OCI-LY7 (cell line): Measurements from ENCODE around the gene DTYMK. TPM values are rescaled to one million over a fixed set of nuclear protein-coding genes. Genes with fewer than 3 reads are reported as not detected.

Experiments
- BruUV-seq: library from RNA; stranded (reverse); fragments of 400-500 nt; replicated peaks from 2 replicates; lab custom pipeline; 2021; lab: Mats Ljungman, UMichigan
- CTCF ChIA-PET: fragments of 300-600 bp; sonication (Branson Sonifier 250); formaldehyde crosslinking; loops from one replicate; lab custom pipeline; 2022; ENCODE audit warnings: antibody characterized with exemption; ENCODE audit not compliant: unreplicated experiment; lab: Charles Lee
- POLR2A ChIA-PET: fragments of 300-600 bp; sonication (Branson Sonifier 250); formaldehyde crosslinking; loops from one replicate; lab custom pipeline; 2022; ENCODE audit warnings: antibody characterized with exemption; lab: Charles Lee
- DNase-seq: peaks from one replicate; pipeline ENCODE4 v3.0.0-alpha.2; 2015; ENCODE audit warnings: low spot score
- H2AFZ ChIP-seq: fragments of 200-600 bp; sonication (generic), shearing (Covaris generic); 2 replicates; pipeline ENCODE4 v1.6.1; 2014; ENCODE audit warnings: mild to moderate bottlenecking, antibody characterized with exemption, low read length, moderate library complexity
- H3K27ac ChIP-seq: fragments of 200-600 bp; sonication (generic); 2 replicates; pipeline ENCODE4 v1.5.1; 2014; ENCODE audit warnings: mixed run types, low read depth, mild to moderate bottlenecking, moderate library complexity, low read length, inconsistent platforms; ENCODE audit not compliant: poor library complexity, severe bottlenecking
- H3K36me3 ChIP-seq: fragments of 200-600 bp; sonication (generic); 2 replicates; pipeline ENCODE4 v1.6.1; 2014; ENCODE audit warnings: mild to moderate bottlenecking, antibody characterized with exemption, low read length, moderate library complexity, mixed read lengths; ENCODE audit not compliant: insufficient read depth
- H3K4me1 ChIP-seq: fragments of 200-600 bp; sonication (generic); 2 replicates; pipeline ENCODE4 v1.5.1; 2014; ENCODE audit warnings: mild to moderate bottlenecking, low read length; ENCODE audit not compliant: insufficient read depth, poor library complexity, severe bottlenecking
- H3K4me2 ChIP-seq: fragments of 200-600 bp; sonication (generic); 2 replicates; pipeline ENCODE4 v1.6.1; 2014; ENCODE audit warnings: mild to moderate bottlenecking, low read length
- H3K4me3 ChIP-seq: fragments of 200-600 bp; sonication (generic); 2 replicates; pipeline ENCODE4 v1.5.1; 2014; ENCODE audit warnings: mild to moderate bottlenecking, low read depth, low read length; ENCODE audit not compliant: poor library complexity, severe bottlenecking
- H3K79me2 ChIP-seq: fragments of 200-600 bp; sonication (generic); 2 replicates; pipeline ENCODE4 v1.6.1; 2016; ENCODE audit warnings: low read depth, mild to moderate bottlenecking, low read length, moderate library complexity, mixed read lengths; ENCODE audit not compliant: insufficient read depth
- H3K9me2 ChIP-seq: fragments of 200-600 bp; sonication (generic); 2 replicates; pipeline ENCODE4 v1.6.1; 2016; ENCODE audit warnings: mild to moderate bottlenecking, low read length, mixed read lengths; ENCODE audit not compliant: insufficient read depth
- H3K9me3 ChIP-seq: fragments of 200-600 bp; sonication (generic); 2 replicates; pipeline ENCODE4 v1.6.1; 2014; ENCODE audit warnings: mild to moderate bottlenecking, mixed run types, low read length, mixed read lengths
- H4K20me1 ChIP-seq: fragments of 200-600 bp; sonication (generic); 2 replicates; pipeline ENCODE4 v1.6.1; 2014; ENCODE audit warnings: mild to moderate bottlenecking, antibody characterized with exemption, low read length, moderate library complexity, mixed read lengths; ENCODE audit not compliant: insufficient read depth
- CTCF ChIP-seq: fragments of 200-600 bp; sonication (generic); conservative IDR thresholded peaks from 2 replicates; pipeline ENCODE4 v1.5.1; 2014; ENCODE audit warnings: mild to moderate bottlenecking, antibody characterized with exemption, low read length, moderate library complexity, mixed read lengths
- EZH2phosphoT487 ChIP-seq: fragments of 200-600 bp; sonication (generic); IDR thresholded peaks from 2 replicates; pipeline ENCODE4 v1.6.1; 2018; ENCODE audit warnings: low read depth, borderline replicate concordance, mild to moderate bottlenecking, mixed run types, antibody characterized with exemption, low read length, moderate library complexity, mixed read lengths
- intact Hi-C: fragments of 100-400 bp; cut with micrococcal nuclease; formaldehyde crosslinking; loops from one replicate; pipeline ENCODE4 v1.10.0; 2022; ENCODE audit not compliant: unreplicated experiment
- total RNA-seq, 2 experiments: library from RNA; depleted of rRNA in 1 of 2; stranded (reverse); fragments of >200 nt in 1 of 2; shearing (Covaris generic) in 1 of 2; gene quantifications; 2 replicates each; pipeline ENCODE4 v1.2.3, GENCODE V29; 2014 to 2022

DTYMK gene
- total RNA-seq, 2 experiments from 2014 or later = 118 to 129 TPM

- no peaks in the 10 kb centered on the region for H3K9me2 ChIP-seq
- POLR2A ChIA-PET = interaction anchor here (0.5 kb wide), 1 partner anchor 14 kb away, joined by 5 read pairs; no protein-coding TSS in a partner anchor
- H4K20me1 ChIP-seq = no peaks in the 10 kb centered on the region
- H2AFZ ChIP-seq = no peak overlapping the region
- no peak for TF ChIP-seq CTCF
- no peak for TF ChIP-seq EZH2phosphoT487
- BruUV-seq = no TSS peak
- CTCF ChIA-PET = no interaction called here
- peaks cover 11% of the 10 kb centered on the region; the same call in 1 of the 2 replicates for H3K9me3 ChIP-seq
- H3K4me2 ChIP-seq = no peak overlapping the region
- no peaks in the 10 kb centered on the region for H3K4me1 ChIP-seq
- peaks cover 84% of the 10 kb centered on the region for H3K36me3 ChIP-seq
- no peak for DNase-seq
- no peak overlapping the region for H3K4me3 ChIP-seq
- H3K79me2 ChIP-seq = no peaks in the 10 kb centered on the region
- no peak overlapping the region for H3K27ac ChIP-seq
- intact Hi-C loops = no loop called here
Measured at GRCh38 chr2:241720560-241720959, 33.9 kb upstream of the DTYMK start.

GRCh38 chr2:241720099-241720498 is 33.5 kb upstream of the DTYMK start:
- Histone ChIP-seq H3K4me2 (no peak overlapping the region), H3K36me3 (peaks cover 86% of the 10 kb centered on the region), H3K27ac (no peak overlapping the region), H3K79me2 (no peaks in the 10 kb centered on the region), H3K4me1 (no peaks in the 10 kb centered on the region), H3K9me3 (peaks cover 11% of the 10 kb centered on the region; the same call in 1 of the 2 replicates), H2AFZ (no peak overlapping the region), H3K9me2 (no peaks in the 10 kb centered on the region), H4K20me1 (no peaks in the 10 kb centered on the region), H3K4me3 (no peak overlapping the region)
- intact Hi-C loops = no loop called here
- CTCF ChIA-PET = no interaction called here
- no peak for DNase-seq
- TF ChIP-seq EZH2phosphoT487 = no peak
- no peak for TF ChIP-seq CTCF
- BruUV-seq = no TSS peak
- POLR2A ChIA-PET = no interaction called here

DNA sequence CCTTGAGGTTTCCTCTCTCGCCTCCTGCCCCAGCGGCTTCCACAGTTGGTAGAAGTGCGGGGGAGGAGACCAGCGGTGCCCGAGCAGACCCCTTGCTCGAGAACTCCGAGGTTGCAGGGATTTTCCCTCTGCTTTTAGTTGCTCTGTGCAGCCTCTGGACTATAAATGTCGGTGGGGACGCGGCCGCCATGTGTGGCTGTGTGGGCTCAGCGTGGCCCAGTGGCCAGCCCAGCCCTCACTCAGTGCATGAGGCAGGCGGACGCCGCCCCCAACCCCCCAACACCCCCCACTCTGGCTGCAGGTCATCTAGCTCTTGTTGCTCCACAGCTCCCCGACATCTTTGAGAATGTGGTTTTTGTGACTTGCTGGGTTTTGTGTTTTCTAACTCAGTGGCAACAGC is 32.5 kb upstream of the DTYMK start:
- ChIA-PET CTCF (no interaction called here), POLR2A (interaction anchor here (0.6 kb wide), 1 partner anchor 68 kb away, joined by 3 read pairs; no protein-coding TSS in a partner anchor)
- Histone ChIP-seq H3K9me3 (peaks cover 11% of the 10 kb centered on the region; the same call in 1 of the 2 replicates), H3K79me2 (no peaks in the 10 kb centered on the region), H3K9me2 (no peaks in the 10 kb centered on the region), H4K20me1 (no peaks in the 10 kb centered on the region), H2AFZ (no peak overlapping the region), H3K27ac (no peak overlapping the region), H3K36me3 (peaks cover 86% of the 10 kb centered on the region), H3K4me3 (no peak overlapping the region), H3K4me2 (no peak overlapping the region), H3K4me1 (no peaks in the 10 kb centered on the region)
- no peak for DNase-seq
- intact Hi-C loops = no loop called here
- TF ChIP-seq CTCF (no peak), EZH2phosphoT487 (no peak)
- BruUV-seq = no TSS peak
